GM18867 (cell line): ENCODE data around the gene EXOC3L1.

Experiments
- ATAC-seq: cut with Tn5 transposase; IDR thresholded peaks from one replicate; pipeline ENCODE4 v1.9.1; 2021; ENCODE audit warnings: mild to moderate bottlenecking, moderate library complexity; ENCODE audit not compliant: unreplicated experiment

Gene EXOC3L1

GRCh38 chr16:67150047-67150832 lies 39.7 kb downstream of the EXOC3L1 start:
- ATAC-seq = peak; percentile 10

DNA sequence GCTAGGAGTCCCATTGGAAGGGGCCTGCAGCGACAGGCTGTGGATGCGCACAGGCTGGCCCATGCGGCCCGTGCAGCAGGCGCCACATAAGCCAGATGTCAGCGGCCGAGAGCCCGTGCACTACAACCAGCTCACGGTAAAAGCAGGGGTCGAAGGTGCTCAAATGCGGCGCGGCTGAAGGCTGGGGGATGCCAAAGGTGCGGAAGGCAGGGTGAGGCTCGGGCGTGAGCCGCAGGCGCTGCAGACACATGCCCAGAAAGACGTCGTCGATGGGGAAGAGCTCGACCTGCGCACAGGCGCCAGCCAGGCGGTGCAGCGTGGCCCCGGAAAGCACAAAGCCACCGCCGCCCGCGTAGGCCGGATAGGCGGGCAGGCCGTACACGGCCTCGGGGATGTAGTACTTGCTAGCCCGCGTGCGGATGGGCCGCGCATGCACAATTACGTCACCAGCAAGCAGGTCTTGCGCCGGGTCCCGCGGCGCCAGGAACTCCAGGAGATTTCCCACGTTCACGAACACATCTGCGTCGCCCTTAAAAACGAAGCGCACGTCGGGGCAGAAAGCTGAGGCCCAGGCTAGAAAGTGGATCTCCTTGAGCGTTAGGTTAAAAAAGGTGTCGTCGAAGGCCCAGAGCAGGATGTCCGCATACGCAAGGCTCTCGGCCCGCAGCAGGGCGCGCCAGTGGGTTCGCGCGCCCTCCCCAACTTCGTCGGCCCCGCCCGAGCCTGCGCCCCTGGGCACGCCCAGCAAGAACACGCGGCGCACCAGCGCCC lies 40.5 kb downstream of the EXOC3L1 start:
- ATAC-seq = no peak

DNA sequence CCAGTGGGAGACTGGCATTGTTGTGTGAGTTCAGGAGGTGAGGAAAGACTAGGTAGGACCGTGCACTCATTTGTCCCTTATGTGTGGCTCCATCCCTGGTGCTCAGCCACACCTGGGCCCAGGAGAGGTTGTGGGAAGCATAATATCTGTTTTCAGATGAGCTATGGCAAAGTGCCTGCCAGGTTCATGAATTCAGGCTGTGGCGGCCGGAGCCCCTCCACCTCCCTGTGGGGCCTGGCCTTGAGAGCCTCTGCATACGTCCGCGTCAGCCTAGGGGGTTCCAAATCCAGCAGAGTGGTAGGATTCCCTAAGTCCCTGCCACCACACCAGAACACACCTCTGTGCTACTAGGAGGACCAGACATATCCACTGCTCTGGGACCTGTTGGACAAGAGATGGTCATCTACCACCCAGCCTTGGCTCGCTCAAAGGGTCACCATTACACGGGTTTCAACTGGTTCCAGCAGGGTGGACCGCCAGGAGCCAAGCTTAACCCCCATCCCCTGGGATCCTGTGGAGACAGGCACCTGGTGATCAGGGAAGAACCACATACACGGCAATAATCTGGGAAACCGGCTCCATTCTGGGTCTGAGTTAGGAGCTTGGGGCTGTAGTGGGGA lies 41.2 kb downstream of the EXOC3L1 start:
- no peak for ATAC-seq

DNA sequence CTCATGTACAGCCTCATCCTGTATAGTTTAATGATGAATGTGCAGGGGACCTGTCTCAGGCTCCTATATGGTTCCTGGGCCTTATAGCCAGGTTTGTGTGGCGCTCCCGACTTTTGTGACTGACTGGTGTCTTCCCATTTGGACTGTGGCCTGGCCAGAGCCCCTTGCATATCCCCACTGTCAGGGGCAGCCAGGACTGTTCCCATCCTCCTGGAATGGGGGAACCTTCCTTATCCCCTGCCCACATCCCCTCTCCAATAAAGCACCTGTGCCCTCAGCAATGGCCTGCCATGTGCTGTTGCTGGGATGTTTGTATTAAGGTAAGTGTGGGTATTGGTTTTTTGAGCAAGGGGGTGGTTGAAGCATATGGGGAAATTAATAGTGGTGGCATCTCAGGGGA lies 41.7 kb downstream of the EXOC3L1 start:
- no peak for ATAC-seq

DNA sequence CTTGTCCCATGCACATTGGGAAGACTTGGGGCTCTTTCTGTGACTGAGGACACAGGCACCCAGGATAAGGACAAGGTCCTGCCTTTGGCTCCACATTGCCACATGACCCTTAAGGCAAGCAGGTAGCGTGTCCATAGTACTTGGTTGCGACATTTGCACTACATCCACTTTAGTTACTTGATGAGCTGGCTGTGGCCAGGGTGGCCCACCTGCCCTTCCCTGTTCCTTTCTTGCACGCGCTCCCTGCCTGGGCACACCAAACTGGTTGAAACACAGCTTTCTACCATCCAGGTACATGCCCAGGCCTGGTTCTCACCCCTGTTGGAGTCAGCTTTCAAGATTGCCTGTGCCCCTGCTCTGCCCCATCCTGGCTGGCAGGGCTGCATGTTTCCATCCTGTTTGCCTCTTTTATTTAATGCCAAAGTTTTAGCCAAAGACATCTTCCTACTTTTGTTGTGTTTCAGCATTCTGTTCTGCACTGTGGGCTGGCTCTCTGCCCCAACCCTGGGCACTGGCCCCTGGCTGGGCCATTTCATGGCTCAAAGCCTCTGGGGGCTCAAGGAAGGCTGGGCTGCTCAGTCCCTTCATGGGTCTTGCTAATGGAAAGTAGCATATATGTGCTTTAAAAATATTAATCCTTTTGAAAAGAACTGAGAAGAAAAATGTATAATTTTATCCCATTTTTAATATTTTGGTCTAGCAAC lies 42.3 kb downstream of the EXOC3L1 start:
- ATAC-seq = no peak

- ATAC-seq = no peak
Measured at GRCh38 chr16:67146523-67147357, 43.2 kb downstream of the EXOC3L1 start.

DNA sequence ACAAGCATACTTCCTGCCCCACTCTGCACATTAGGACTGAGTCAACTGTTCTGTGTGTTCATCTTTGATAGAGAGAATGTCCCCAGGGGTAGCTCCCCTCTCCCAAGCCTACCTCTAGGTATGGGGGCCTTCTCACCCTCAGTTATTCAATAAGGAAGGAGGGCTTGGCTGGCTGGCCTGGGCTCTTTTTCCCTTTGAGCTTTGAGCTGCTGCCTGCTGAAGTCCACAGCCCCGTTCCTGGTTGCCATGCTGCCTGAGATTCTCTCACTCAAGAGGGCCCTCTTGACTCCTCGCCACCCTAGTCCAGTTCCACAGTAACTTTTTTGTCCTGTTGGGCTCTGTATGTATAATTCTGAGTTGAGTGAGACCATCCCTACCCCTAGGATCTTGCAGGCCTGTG lies 44.2 kb downstream of the EXOC3L1 start:
- ATAC-seq = no peak

- ATAC-seq = no peak
Measured at GRCh38 chr16:67144943-67145342, 45.0 kb downstream of the EXOC3L1 start.

- ATAC-seq = no peak
Measured at GRCh38 chr16:67142342-67142741, 47.6 kb downstream of the EXOC3L1 start.

GRCh38 chr16:67141391-67141790 lies 48.5 kb downstream of the EXOC3L1 start:
- ATAC-seq = no peak

- no peak for ATAC-seq
Measured at GRCh38 chr16:67137605-67138004, 52.3 kb downstream of the EXOC3L1 start.
